Bronchial epithelial cell (primary cell): ENCODE data around the gene CCDC14. TPM values are rescaled to one million over a fixed set of nuclear protein-coding genes. Genes with fewer than 3 reads are reported as not detected.
"Not testable (repeated sequence)": the region's sequence is repeated elsewhere in the genome, so short reads cannot be mapped to it uniquely, and the experiment has no call there.

Experiments
- DNase-seq: peaks from one replicate; pipeline ENCODE4 v3.0.0-alpha.2; 2010; ENCODE audit warnings: low read depth
- FAIRE-seq: peaks from 2 replicates; lab custom pipeline; 2011; peaks lifted over from hg19 to GRCh38; lab: Jason Lieb, UNC
- H3K27me3 ChIP-seq: 2 replicates; pipeline ENCODE4 v1.5.1; 2011; ENCODE audit warnings: low read length; ENCODE audit not compliant: control insufficient read depth, insufficient read depth
- H3K36me3 ChIP-seq: 2 replicates; pipeline ENCODE4 v1.5.1; 2011; ENCODE audit warnings: low read length; ENCODE audit not compliant: control insufficient read depth, insufficient read depth
- H3K4me3 ChIP-seq: 2 replicates; pipeline ENCODE4 v1.5.1; 2011; ENCODE audit warnings: mild to moderate bottlenecking, low read depth, low read length, control low read depth
- total RNA-seq: library from RNA; depleted of rRNA; stranded (reverse); fragments of >200 nt; gene quantifications from 2 replicates; pipeline ENCODE4 v1.2.1, GENCODE V29; 2014
- TF ChIP-seq, protein P1 (sequence below): IDR thresholded peaks from 2 replicates; pipeline ENCODE4 v1.5.1; 2011; ENCODE audit warnings: mild to moderate bottlenecking, moderate library complexity, low read length, control low read depth, inconsistent platforms; ENCODE audit not compliant: insufficient read depth, severe bottlenecking

CCDC14 gene
- total RNA-seq, 1 donor from 2014 or later, result 17.1 TPM

- FAIRE-seq (no peak), DNase-seq (no peak)
- H3K36me3 ChIP-seq, result peaks cover under 1% of the 10 kb centered on the region
- H3K4me3 ChIP-seq, result no peak overlapping the region
- TF ChIP-seq, protein P1, sequence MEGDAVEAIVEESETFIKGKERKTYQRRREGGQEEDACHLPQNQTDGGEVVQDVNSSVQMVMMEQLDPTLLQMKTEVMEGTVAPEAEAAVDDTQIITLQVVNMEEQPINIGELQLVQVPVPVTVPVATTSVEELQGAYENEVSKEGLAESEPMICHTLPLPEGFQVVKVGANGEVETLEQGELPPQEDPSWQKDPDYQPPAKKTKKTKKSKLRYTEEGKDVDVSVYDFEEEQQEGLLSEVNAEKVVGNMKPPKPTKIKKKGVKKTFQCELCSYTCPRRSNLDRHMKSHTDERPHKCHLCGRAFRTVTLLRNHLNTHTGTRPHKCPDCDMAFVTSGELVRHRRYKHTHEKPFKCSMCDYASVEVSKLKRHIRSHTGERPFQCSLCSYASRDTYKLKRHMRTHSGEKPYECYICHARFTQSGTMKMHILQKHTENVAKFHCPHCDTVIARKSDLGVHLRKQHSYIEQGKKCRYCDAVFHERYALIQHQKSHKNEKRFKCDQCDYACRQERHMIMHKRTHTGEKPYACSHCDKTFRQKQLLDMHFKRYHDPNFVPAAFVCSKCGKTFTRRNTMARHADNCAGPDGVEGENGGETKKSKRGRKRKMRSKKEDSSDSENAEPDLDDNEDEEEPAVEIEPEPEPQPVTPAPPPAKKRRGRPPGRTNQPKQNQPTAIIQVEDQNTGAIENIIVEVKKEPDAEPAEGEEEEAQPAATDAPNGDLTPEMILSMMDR, result no peak
- H3K27me3 ChIP-seq, result no peaks in the 10 kb centered on the region
Measured at GRCh38 chr3:123909785-123910184, 51.2 kb downstream of the CCDC14 start.

DNA sequence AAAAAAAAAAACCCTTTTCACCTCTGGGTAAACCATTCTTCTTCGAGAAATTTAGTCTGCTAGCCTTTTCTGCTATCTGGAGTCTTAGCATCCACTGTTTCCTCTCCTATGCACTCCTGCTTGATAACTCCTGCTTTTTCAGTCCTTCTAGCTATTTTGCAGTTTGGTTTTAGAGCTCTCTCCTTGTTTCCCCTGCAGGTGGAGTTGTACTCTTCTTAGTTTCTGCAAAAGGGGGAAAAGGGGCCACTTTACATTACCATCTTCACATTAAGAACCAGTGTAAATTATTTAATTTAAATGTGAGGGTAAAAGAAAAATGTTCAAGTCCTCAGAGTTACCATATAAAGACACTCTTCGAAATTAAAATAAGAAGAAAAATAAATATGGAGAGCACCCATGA lies 53.3 kb downstream of the CCDC14 start:
- DNase-seq, result no peak
- H3K36me3 ChIP-seq, result no peaks in the 10 kb centered on the region
- H3K4me3 ChIP-seq, result no peak overlapping the region
- FAIRE-seq, result no peak
- no peaks in the 10 kb centered on the region for H3K27me3 ChIP-seq
- TF ChIP-seq, protein P1, result no peak

- FAIRE-seq, result peak; percentile 83
- TF ChIP-seq, protein P1, result no peak
- H3K36me3 ChIP-seq, result no peaks in the 10 kb centered on the region
- no peaks in the 10 kb centered on the region for H3K27me3 ChIP-seq
- DNase-seq, result peak; percentile 20
- no peak overlapping the region for H3K4me3 ChIP-seq
Measured at GRCh38 chr3:123899300-123899865, 61.6 kb downstream of the CCDC14 start.

GRCh38 chr3:123893012-123893411 lies 68.0 kb downstream of the CCDC14 start:
- TF ChIP-seq, protein P1, result no peak
- Histone ChIP-seq H3K36me3 (no peaks in the 10 kb centered on the region), H3K27me3 (no peaks in the 10 kb centered on the region), H3K4me3 (no peak overlapping the region)
- DNase-seq, result no peak
- no peak for FAIRE-seq

DNA sequence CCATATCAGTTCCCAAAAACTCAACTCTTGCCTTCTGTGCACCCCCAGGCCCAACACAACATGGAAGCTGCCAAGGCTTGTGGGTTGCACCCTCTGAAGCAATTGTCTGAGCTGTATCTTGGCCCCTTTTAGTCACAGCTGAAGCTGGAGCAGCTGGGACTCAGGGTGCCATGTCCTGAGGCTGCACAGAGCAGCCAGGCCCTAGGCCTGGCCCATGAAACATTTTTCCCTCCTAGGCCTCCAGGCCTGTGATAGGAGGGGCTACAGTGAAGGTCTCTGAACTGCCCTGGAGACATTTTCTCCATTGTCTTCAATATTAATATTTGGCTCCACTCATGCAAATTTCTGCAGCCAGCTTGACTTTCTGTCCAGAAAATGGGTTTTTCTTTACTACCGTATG lies 68.8 kb downstream of the CCDC14 start:
- H3K4me3 ChIP-seq, result no peak overlapping the region
- FAIRE-seq (no peak), DNase-seq (no peak)
- no peaks in the 10 kb centered on the region for H3K27me3 ChIP-seq
- no peaks in the 10 kb centered on the region for H3K36me3 ChIP-seq
- TF ChIP-seq, protein P1, result no peak

GRCh38 chr3:123890991-123891390 lies 70.0 kb downstream of the CCDC14 start:
- H3K36me3 ChIP-seq, H3K4me3 ChIP-seq, FAIRE-seq, H3K27me3 ChIP-seq, DNase-seq: not testable (repeated sequence)

DNA sequence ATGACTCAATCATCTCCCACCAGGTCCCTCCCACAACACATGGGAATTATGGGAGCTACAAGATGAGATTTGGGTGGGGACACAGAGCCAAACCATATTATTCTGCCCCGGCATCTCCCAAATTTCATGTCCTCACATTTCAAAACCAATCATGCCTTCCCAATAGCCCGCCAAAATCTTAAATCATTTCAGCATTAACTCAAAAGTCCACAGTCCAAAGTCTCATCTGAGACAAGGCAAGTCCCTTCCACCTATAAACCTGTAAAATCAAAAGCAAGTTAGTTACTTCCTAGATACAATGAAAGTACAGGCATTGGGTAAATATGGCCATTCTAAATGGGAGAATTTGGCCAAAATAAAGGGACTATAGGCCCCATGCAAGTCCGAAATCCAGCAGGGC lies 70.9 kb downstream of the CCDC14 start:
- not testable (repeated sequence) for H3K36me3 ChIP-seq, H3K27me3 ChIP-seq, FAIRE-seq, DNase-seq, H3K4me3 ChIP-seq
